PC-3 (cell line): ENCODE results near the gene TAGLN2. TPM values are rescaled to one million over a fixed set of nuclear protein-coding genes. Genes with fewer than 3 reads are reported as not detected.

ENCODE experiments used
- ATAC-seq: fragments of 200-7000 bp; cut with Tn5 transposase; 2 replicates; pipeline ENCODE4 v1.9.1; 2020; ENCODE audit warnings: mild to moderate bottlenecking, moderate library complexity
- BruUV-seq: library from RNA; stranded (reverse); fragments of 400-500 nt; replicated peaks from 2 replicates; lab custom pipeline; 2021; lab: Mats Ljungman, UMichigan
- CTCF ChIA-PET: fragments of 300-600 bp; sonication (Branson Sonifier 250); formaldehyde crosslinking; loops from one replicate; lab custom pipeline; 2022; ENCODE audit warnings: antibody characterized with exemption; lab: Charles Lee
- POLR2A ChIA-PET: fragments of 300-600 bp; sonication (Branson Sonifier 250); formaldehyde crosslinking; loops from one replicate; lab custom pipeline; 2022; ENCODE audit warnings: antibody characterized with exemption; ENCODE audit not compliant: unreplicated experiment; lab: Charles Lee
- DNase-seq: peaks from one replicate; pipeline ENCODE4 v3.0.0-alpha.2; 2015
- H2AFZ ChIP-seq: fragments of 300-600 bp; sonication (generic); 2 replicates; pipeline ENCODE4 v1.6.0; 2016; ENCODE audit warnings: antibody characterized with exemption, low read length
- H3F3A ChIP-seq: fragments of 300-600 bp; sonication (generic); one replicate; pipeline ENCODE4 v1.6.0; 2017; ENCODE audit warnings: antibody characterized with exemption, low read length, control low read depth, mild to moderate bottlenecking; ENCODE audit not compliant: unreplicated experiment
- H3K27ac ChIP-seq: fragments of 300-600 bp; sonication (generic); 2 replicates; pipeline ENCODE4 v1.5.1; 2016; ENCODE audit warnings: mild to moderate bottlenecking, low read length
- H3K27me3 ChIP-seq: fragments of 300-600 bp; sonication (generic); 2 replicates; pipeline ENCODE4 v1.6.1; 2016; ENCODE audit warnings: low read length, mixed read lengths
- H3K36me3 ChIP-seq: fragments of 300-600 bp; sonication (generic); 2 replicates; pipeline ENCODE4 v1.6.1; 2016; ENCODE audit warnings: low read depth, mixed run types, low read length, mixed read lengths
- H3K4me1 ChIP-seq: fragments of 300-600 bp; sonication (generic); 2 replicates; pipeline ENCODE4 v1.5.1; 2016; ENCODE audit warnings: low read length; ENCODE audit not compliant: insufficient read depth
- H3K4me2 ChIP-seq: fragments of 300-600 bp; sonication (generic); 2 replicates; pipeline ENCODE4 v1.6.0; 2016; ENCODE audit warnings: low read length
- H3K4me3 ChIP-seq: fragments of 300-600 bp; sonication (generic); 2 replicates; pipeline ENCODE4 v1.5.1; 2016; ENCODE audit warnings: mild to moderate bottlenecking, low read length, mixed read lengths
- H3K79me2 ChIP-seq: fragments of 300-600 bp; sonication (generic); 2 replicates; pipeline ENCODE4 v1.6.1; 2017; ENCODE audit warnings: low read length, mixed read lengths
- H3K9ac ChIP-seq: fragments of 300-600 bp; sonication (generic); 2 replicates; pipeline ENCODE4 v1.6.0; 2016; ENCODE audit warnings: mild to moderate bottlenecking, low read length
- H3K9me2 ChIP-seq: fragments of 300-600 bp; sonication (generic); replicated peaks from 2 replicates; pipeline ENCODE4 v1.6.1; 2016; ENCODE audit warnings: mixed run types, low read length, mixed read lengths
- H3K9me3 ChIP-seq: fragments of 300-600 bp; sonication (generic); 2 replicates; pipeline ENCODE4 v1.6.1; 2016; ENCODE audit warnings: low read length, mixed read lengths
- H4K20me1 ChIP-seq: fragments of 300-600 bp; sonication (generic); 2 replicates; pipeline ENCODE4 v1.6.1; 2016; ENCODE audit warnings: low read length, mixed read lengths
- CTCF ChIP-seq: fragments of 300-600 bp; sonication (generic); conservative IDR thresholded peaks from 2 replicates; pipeline ENCODE4 v1.5.1; 2017; ENCODE audit warnings: antibody characterized with exemption, low read depth, mild to moderate bottlenecking, low read length
- EZH2 ChIP-seq: fragments of 300-600 bp; sonication (generic); IDR thresholded peaks from one replicate; pipeline ENCODE4 v1.6.1; 2017; ENCODE audit warnings: antibody characterized with exemption, mild to moderate bottlenecking, low read length; ENCODE audit not compliant: unreplicated experiment
- EZH2phosphoT487 ChIP-seq: fragments of 300-600 bp; sonication (generic); IDR thresholded peaks from 2 replicates; pipeline ENCODE4 v1.6.1; 2018; ENCODE audit warnings: mild to moderate bottlenecking, antibody characterized with exemption, low read length, borderline replicate concordance
- intact Hi-C: fragments of 100-400 bp; cut with micrococcal nuclease; formaldehyde crosslinking; loops from 2 replicates; pipeline ENCODE4 v1.9.0; 2023
- total RNA-seq: library from RNA; depleted of rRNA; stranded (reverse); fragments of >200 nt; gene quantifications from 2 replicates; pipeline ENCODE4 v1.2.3, GENCODE V29; 2014

Gene TAGLN2
- total RNA-seq, 1 experiment from 2014 or later = 1,584 TPM

- intact Hi-C loops = loop anchor here (2.0 kb wide), 2 partner anchors 19 to 29 kb away; partner anchors contain the start of gene IGSF9
- TF ChIP-seq EZH2phosphoT487 (no peak), EZH2 (no peak), CTCF (no peak)
- Histone ChIP-seq H4K20me1 (peaks cover 36% of the 10 kb centered on the region), H3K9ac (peak overlapping the region; percentile 99), H3K36me3 (peaks cover 30% of the 10 kb centered on the region), H3K9me2 (no peaks in the 10 kb centered on the region), H3K27me3 (no peaks in the 10 kb centered on the region), H3K4me3 (peak overlapping the region; percentile 96), H3K9me3 (no peaks in the 10 kb centered on the region), H3K79me2 (peaks cover 53% of the 10 kb centered on the region), H3K4me1 (peaks cover 39% of the 10 kb centered on the region), H3F3A (peaks cover 4% of the 10 kb centered on the region), H2AFZ (peak overlapping the region; percentile 62; the same call in 1 of the 2 replicates), H3K4me2 (peak overlapping the region; percentile 98), H3K27ac (peak overlapping the region; percentile 99)
- DNase-seq (no peak), ATAC-seq (peak; percentile 0)
- POLR2A ChIA-PET = interaction anchor here (0.6 to 1.2 kb wide), 4 partner anchors 14 to 104 kb away, joined by 3 to 6 read pairs (median 4); no protein-coding TSS in a partner anchor
- TSS peak; percentile 50 for BruUV-seq
- CTCF ChIA-PET = interaction anchor here (1.3 to 1.5 kb wide), 2 partner anchors 33 to 82 kb away, joined by 9 to 10 read pairs; no protein-coding TSS in a partner anchor
Measured at GRCh38 chr1:159925719-159926078, 392 bp upstream of the TAGLN2 start.

GRCh38 chr1:159924025-159924790, 1.1 kb downstream of the TAGLN2 start:
- Histone ChIP-seq H4K20me1 (peaks cover 51% of the 10 kb centered on the region), H3F3A (peaks cover 6% of the 10 kb centered on the region), H3K9me3 (no peaks in the 10 kb centered on the region), H2AFZ (no peak overlapping the region), H3K9me2 (no peaks in the 10 kb centered on the region), H3K4me3 (peak overlapping the region; percentile 96), H3K79me2 (peaks cover 68% of the 10 kb centered on the region), H3K27ac (peak overlapping the region; percentile 99), H3K9ac (peak overlapping the region; percentile 99), H3K36me3 (peaks cover 45% of the 10 kb centered on the region), H3K4me2 (peak overlapping the region; percentile 98), H3K4me1 (peaks cover 54% of the 10 kb centered on the region), H3K27me3 (no peaks in the 10 kb centered on the region)
- TF ChIP-seq EZH2phosphoT487 = peak; percentile 61; the same call in 1 of the 2 replicates
- no peak for TF ChIP-seq EZH2
- TF ChIP-seq CTCF = peak; percentile 38; the same call in 1 of the 2 replicates
- intact Hi-C loops = loop anchor here (1.0 to 2.0 kb wide), 3 partner anchors 8 to 27 kb away; partner anchors contain the start of gene IGSF9
- CTCF ChIA-PET = interaction anchor here (0.6 kb wide), 1 partner anchor 31 kb away, joined by 4 read pairs; no protein-coding TSS in a partner anchor
- no TSS peak for BruUV-seq
- peak; percentile 45 for ATAC-seq
- peak; percentile 93 for DNase-seq
- POLR2A ChIA-PET = interaction anchor here (0.6 to 1.7 kb wide), 3 partner anchors 10 to 43 kb away, joined by 3 to 12 read pairs (median 10); no protein-coding TSS in a partner anchor
